Pons (tissue), 1 donor: ENCODE measurements around the gene ADAMTS6.

ENCODE experiments used
- DNase-seq: peaks from one replicate; pipeline ENCODE4 v3.0.0-alpha.2; 2016; ENCODE audit warnings: low spot score

Gene ADAMTS6

DNA sequence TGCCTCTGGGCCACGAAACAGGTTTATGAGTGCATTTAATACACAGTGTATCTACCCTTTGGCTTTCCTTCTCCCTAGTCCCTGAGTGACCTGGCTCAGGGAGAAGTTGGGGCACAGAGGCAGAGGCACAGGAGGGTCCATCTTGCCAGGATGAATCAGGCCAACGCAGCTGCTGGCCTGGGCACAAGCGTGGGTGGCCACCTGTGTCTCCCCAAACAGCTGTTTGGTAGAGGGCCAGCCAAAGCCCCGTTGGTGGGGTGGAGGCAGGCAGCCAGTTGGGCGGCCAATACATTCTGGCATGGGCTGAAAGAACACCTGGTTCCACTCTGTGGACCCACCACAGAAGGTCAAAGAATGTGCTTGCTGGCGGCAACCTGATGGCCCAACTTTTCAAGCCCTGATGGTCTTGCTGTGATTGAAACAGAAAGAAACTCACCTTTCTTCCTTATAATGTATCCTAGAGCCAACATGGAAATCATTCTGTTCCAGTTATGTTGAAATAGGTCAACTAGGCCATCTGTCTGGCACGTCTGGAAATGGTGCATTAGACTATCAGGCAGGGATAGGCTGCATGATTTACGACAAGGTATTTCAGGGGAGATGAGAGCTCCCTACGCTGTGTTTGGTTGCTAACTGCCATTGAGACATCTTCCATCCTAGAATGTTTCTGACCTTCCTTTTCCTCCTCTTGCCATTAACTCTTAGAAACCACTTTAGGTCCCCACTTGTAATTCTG lies 337.4 kb downstream of the ADAMTS6 start:
- no peak for DNase-seq

DNA sequence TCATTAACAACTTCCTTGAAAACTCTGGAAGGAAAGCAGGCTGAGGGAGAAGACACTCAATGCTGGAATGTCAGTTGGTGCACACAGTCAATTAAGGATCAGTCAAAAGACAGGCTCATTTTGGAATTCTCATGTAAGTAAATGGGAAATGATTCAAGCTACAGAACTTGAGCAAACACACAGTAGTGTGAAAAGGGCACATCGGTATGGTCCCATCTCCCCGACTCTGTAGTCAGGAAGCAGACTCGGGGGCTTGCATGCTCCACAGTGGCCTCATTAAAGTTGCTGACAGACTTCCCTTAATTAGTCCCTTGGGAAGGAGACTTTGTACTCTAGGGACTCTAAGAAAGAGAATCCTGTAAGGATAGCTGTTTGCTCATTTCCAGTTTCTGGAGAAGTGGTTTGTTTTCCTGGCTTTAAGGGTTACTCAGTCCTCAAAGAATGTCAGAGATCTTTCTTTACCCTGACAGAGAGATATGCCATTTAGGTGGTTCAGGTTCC lies 339.2 kb downstream of the ADAMTS6 start:
- DNase-seq, result no peak

DNA sequence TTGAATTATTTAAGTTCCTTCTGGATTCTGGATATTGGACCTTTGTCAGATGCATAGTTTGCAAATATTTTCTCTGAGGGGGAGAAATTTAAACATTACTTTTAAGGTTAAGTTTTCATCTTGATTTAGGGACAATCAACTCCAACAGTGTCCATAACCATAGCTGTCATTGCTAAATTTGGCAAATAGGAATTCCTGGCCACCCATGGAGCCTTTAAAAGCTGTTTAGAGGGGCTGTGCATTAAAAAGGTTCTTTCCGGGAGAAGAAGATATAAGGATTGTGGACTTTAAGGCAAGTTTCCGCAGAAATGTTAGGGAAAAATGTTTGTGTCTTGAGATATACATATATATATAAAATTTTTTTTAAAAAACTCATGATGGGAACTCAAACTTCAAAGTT lies 339.7 kb downstream of the ADAMTS6 start:
- DNase-seq, result no peak

DNA sequence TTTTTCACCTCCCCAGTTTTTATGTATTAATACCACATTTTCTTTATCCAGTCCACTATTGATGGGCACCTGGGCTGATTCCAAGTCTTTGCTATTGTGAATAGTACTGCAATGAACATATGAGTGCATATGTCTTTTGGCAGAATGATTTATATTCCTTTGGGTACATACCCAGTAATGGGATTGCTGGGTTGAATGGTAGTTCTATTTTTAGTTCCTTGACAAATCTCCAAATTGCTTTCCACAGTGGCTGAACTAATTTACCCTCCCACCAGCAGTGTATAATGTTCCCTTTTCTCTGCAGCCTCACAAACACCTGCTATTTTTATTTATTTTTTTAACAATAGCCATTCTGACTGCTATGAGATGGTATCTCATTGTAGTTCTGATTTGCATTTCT lies 340.2 kb downstream of the ADAMTS6 start:
- no peak for DNase-seq

DNA sequence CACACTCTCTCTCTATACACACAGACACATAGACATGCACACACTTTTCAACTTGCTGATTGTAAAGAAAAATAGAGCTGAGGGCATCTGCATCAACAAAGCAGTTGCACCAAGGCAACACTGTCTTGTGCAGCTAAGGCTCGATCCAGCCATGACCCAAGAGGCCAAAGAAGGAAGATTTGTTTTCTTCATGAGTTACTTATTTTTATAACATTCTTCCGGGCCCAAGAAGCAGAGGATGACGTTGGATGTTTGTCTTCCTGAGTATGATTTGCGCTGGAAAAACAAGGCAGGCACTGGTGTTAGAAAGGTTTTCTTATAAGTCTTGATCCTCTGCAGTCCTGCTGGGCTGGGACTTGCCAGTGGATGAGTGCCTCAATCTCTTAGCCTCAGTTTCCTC lies 344.1 kb downstream of the ADAMTS6 start:
- no peak for DNase-seq

DNA sequence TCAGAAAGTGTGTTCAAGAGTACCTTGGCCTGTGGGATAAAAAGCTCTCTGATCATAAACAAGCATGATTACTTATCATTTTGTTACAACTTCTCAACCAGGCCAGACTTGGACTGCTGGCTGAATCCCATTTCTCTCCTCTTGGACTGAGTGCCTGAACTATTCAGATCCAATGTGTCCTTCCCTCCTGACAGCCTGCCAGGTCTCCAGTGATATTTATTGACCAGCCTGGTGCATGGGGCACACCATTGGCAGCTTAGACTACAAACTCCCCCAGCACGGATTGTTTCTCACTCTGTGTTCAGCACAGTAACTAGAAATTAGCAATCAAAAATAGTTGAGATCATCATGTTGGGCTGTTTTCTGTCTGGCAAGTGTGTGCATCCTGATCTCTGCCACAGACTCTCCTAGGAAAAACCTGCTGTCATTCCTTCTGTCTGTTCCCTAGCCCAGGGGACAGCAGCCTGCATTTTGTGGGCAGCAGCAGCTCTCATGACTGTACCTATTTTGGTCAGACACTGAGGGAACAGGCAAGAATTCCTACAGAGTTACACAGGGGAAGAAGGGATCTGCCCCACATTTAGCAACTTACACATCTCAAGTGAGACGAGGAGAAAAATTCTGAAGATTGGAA lies 348.1 kb downstream of the ADAMTS6 start:
- DNase-seq, result peak; percentile 19

DNA sequence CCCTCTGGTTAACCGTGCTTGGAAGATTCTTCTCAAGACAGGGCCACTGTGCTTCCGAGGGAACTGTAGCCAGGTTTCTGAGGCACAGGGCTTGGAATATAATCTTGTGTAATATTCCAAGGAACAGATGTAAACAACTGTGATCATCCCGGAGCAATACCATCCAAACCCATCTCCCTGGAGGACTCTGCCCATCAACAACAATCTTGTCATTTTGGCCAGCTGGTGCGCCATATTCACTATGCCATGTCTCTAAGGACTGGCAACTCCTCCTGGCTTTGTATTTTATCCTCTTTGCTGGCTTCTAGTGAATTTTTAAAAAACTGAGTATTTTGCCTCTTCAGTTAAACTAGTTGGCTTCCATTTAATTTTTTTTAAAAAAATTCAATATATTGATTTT lies 349.3 kb downstream of the ADAMTS6 start:
- DNase-seq, result no peak

DNA sequence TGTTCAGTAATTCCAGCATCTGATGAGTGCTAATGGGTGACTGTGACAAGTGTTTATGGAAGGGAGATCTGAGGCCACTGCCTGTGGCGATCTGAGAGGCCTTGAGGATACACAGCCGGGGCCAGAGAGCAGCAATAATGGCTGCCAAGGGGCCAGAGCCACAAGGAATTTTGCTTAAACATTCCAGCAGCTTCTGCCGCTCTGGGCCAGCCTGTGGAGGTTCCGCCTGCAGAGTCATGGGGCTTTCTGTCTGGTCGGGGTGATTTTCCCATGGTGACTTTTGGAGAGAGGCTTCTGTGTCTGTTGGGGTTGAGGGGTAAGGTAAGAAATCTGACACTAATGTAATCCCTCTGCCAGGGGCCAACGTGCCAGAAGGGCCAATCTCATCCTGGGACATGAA lies 353.5 kb downstream of the ADAMTS6 start:
- no peak for DNase-seq

DNA sequence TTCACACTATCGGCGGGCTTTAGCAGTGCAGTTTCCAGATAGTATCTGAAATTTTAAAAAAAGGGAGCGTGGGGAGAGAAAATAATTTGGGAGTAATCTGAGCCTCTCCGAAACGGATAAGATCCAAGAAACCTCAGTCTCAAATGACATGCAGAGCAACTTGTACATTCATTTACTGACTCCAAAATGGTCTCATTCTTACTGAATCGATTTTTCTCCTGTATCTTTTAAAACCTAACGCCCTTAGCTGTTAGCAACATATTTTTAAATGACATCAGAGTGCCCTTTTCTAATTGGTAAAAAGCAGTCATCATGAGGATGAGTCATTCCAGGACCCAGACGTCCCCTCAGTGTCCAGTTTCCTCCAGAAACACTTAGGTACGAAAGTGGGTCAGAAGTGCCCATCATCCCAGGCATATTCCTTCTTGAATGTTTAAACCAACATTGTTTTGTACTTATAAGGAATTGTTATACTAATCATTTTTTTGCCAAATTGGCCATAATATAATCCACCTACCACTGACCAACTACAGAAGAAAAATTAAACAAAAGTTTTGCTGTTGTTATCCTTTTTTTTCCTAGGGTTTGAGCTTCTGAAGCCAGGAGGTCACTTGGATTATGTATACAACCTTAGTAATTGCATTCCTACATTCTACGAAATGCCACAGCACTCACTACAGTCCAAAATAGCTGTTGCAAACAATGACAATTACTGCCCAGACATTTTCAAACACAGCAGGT lies 354.4 kb downstream of the ADAMTS6 start:
- no peak for DNase-seq

DNA sequence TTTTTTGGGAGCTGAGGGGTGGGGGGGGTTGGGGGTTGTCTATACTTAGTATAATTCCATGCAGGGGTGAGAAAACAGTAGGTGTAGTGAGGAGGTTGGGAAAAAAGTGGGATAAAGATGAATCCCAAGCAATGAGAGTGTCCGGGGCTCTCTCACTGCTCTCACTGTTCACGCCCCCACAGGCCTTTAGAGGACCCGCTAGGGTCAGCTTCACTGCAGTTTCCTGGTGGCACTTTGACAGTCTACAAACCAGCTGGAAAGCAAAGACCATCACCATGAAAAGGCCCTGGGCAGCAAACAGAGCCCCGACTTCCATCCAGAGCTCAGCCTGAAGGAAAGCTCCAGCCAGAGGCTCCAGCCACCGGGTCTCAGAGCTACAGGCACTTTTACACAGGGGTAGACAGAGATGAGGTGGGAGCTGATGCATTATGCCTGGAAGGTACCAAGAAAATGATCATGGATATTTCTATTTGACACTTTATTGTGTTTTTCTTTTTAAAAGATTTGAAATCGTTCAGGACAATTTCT lies 355.1 kb downstream of the ADAMTS6 start:
- DNase-seq, result no peak

DNA sequence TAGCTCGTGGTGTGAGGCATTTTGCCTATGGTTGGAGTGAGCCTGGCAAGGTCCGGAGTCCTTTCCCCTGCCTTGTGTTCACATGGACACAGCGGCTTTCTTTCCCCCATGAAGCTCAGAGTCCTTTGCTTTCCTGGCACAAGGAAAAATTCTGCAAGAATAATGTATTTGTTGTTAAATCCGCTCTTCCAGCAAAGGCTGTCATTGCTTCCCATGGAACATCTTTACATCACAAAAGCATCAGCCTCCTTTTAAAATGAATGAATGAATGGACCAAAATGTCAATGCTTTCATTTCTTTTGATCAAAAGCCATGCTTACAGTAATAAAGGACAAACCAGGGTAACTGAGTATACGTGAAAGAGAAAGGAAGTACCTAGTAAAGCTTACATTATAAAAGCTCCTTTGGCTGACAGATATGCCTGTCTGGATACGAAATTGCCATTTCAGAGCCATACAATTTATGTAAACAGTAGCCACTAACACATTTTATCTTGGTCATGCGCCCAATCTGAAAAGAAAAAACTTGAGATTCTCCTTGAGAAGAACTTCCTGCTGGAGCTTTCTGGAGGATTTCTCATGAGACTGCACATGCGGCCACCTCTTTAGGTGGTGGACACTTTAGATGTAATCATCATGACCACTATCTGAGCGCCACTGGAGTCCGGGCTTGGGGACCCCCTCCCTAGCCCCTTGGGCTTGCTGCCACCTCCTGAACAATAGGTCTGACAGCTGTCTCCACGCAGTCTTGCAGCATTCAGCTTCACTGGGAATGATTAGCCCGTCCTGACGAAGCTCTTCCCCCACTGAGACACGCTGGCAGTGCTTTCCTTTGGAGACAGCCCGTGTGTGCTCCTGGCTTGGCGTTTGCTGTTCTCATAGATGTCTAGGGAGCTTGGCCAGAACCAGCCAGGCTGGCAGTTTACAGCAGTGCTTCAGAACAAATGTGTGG lies 355.9 kb downstream of the ADAMTS6 start:
- DNase-seq, result peak; percentile 36

DNA sequence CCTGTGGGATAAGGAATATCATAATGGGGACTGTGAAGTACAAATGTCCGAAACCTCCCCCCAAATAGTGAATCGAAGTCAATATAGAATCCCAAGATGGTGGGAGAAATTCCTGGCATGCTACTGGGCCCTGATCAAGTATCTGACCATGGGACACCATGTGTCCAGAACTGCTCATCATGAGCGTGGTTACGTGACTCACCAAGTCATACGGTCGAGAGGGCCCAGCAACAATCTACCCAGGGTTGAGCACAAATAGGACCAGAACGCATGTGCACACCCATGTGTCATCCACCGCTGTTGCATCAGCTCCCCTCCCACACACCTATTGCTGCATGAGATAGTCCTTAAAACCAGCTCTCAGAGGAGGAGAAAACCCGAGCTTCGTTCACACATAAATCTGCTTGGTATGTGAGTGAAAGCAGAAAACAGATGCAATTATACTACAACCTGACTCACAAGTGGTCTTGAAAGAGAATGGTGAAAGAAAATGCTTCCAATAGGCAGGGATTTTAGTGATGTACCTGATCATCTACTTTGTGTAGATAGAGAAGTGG lies 359.8 kb downstream of the ADAMTS6 start:
- DNase-seq, result no peak

DNA sequence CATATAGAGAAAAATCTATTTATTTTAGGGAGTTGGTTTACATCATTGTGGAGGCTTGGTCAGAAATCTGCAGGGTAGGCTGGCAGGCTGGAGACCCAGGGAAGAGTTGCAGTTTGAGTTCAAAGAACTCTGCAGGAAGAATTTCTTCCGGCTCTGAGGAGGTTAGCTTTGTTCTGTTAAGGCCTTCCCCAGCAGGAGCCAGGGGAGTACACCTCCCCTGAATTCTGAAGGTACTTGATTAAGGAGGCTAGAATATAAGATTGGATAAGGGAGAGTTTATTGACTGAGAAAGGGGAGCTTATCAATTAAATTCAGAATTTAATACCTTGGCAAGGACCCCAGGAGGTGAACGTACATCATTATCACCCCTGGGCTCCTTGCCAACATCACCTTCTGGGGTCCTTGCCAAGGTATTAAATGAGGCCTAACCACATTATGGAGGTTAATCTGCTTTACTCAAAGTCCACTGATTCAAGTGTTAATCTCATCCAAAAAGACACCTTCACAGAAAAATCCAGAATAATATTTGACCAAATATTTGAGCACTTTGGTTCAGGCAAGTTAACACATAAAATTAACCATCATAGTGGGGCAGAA lies 361.3 kb downstream of the ADAMTS6 start:
- DNase-seq, result no peak

DNA sequence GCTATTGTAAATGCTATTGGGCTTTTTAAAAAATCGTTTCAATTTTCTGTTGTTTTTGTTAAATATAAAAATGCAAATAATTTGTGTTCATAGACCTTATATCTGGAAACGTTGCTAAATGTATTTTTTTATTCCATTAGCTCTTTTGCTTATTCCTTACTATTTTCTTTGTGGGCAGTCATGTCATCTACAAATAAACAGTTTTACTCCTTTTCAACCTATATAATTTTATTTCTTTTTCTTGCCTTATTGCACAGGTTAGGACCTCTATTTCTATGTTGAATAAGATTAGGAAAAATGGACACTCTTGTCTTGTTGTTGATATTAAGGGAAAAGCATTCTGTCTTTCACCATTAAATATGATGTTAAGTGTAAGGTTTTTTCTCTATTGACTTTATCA lies 364.2 kb downstream of the ADAMTS6 start:
- no peak for DNase-seq

DNA sequence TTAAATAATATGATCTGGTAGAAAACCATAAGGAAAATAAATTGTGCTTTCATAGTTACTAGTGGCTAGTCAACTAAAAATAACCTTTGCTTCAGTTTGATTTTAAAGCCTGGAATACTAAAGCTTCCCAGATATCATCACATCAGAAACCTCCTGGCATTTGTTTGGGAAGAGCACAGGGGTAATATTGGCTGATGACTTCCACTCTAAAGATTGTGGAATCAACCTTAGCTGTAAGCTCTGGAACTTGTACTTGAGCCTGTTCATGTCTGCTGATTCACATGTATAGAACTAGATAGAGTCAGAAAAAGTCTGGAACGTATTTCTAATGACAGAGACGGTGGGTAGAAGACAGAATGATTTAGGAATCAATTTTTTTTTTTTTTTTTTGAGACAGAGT lies 367.9 kb downstream of the ADAMTS6 start:
- no peak for DNase-seq

DNA sequence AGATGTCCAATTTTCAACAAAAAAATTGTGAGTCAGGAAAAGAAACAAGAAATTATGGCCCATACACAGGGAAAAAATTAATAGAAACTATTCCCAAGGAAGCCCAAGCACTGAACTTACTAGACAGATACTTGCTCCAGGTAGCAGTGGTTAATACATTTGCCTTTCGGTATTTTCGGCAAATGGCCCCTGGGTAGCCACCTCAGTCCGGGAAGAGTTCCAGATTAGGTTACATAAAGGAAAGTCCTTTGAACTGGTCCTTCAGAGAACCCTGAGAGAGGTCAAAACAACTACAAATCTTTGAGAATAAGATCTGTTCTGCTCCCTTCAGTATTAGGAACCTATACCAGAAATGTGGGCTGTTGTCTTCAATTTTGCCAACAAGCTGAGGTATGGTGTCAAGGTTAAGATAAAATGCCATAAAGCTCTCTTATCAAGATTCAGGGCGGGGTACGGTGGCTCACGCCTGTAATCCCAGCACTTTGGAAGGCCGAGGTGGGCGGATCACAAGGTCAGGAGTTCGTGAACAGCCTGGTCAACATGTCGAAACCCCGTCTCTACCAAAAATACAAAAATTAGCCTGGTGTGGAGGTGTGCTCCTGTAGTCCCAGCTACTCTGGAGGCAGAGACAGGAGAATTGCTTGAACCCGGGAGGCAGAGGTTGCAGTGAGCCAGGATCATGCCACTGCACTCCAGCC lies 369.6 kb downstream of the ADAMTS6 start:
- DNase-seq, result no peak

DNA sequence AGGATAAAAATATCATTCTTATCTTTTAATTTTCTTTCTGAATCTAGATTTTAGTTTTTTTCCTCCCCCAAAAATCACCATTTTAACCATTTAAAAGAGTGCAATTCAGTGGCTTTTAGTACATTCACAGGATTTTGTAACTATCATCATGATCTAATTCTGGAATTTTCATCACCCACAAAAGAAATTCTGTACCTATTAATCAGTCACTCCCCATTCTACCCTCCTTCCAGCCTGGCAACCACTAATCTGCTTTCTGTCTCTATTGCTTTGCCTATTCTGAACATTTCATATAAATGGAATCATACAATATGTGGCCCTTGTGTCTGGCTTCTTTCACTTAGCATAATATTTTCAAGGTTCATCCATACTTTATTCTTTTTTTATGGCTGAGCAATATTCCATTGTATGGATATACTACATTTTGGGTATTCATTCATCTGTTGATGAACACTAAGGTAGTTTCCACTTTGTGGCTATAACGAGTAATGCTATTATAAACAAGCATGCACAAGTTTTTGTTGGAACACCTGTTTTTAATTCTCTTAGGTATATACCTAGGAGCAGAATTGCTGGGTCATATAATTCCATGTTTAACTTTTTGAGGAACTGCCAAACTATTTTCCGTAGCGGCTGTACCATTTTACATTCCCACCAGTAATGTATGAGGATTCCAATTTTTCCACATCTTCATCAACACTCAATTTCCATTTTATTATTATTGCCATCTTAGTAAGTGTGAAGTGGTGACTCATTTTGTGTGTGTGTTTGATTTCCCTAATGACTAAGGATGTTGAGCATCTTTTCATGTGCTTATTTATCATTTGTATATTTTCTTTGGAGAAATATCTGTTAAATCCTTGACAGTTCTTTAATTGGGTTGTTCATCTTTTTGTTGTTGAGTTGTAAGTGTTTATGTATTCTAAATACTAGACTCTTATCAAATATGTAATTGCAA lies 372.7 kb downstream of the ADAMTS6 start:
- DNase-seq, result no peak

DNA sequence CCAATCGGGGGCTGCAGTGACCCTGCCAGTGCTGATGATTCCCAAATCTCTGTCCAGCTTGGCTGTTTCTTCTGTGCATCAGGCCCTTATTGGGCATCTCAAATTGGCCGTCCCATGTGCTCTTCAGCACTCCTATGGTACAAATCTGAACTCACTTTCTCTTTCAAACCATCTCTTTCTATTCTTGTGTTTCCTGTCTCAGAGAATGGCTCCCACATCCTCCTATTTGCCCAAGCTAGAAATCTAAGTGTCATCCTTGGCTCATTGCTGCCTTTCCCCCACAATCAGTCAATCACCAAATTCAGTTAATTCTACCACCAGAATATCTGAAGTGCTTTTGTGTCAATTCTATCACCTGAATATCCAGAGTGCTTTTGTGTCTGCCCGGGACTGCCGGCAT lies 376.4 kb downstream of the ADAMTS6 start:
- DNase-seq, result no peak

DNA sequence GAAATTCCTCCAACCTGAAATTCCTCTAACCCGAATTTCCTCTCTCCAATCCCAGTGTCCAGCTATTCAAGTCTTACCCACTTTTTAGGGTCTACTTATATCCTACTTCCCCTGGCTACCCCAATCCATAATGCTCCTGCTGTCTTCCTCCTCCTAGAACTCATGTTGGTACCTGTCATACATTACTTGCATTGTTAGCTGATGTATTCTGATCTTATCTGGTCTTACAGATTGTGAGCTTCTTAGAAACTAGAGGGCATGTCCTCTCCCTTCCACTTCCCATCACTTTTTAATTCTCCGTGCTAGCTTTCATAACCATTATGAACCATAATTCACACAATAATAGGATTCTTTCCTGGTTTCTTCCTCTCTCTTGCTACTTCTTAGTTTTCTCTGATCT lies 376.9 kb downstream of the ADAMTS6 start:
- DNase-seq, result no peak
